Fibroblast of villous mesenchyme (primary cell): Measurements from ENCODE around the gene COX4I1. TPM values are rescaled to one million over a fixed set of nuclear protein-coding genes. Genes with fewer than 3 reads are reported as not detected.

Experiments used
- DNase-seq: peaks from one replicate; pipeline ENCODE4 v3.0.0-alpha.2; 2010; ENCODE audit warnings: low read depth
- H3K4me3 ChIP-seq: 2 replicates; pipeline ENCODE4 v1.5.1; 2011; ENCODE audit warnings: low read depth, mild to moderate bottlenecking, low read length
- CTCF ChIP-seq: IDR thresholded peaks from 2 replicates; pipeline ENCODE4 v1.5.1; 2012; ENCODE audit warnings: low read depth, mild to moderate bottlenecking, low read length; ENCODE audit not compliant: insufficient read depth
- total RNA-seq: library from RNA; depleted of rRNA; stranded (reverse); fragments of >200 nt; gene quantifications from 2 replicates; pipeline ENCODE4 v1.2.3, GENCODE V29; 2012

Gene COX4I1
- total RNA-seq, 1 donor = 258 TPM

GRCh38 chr16:85759136-85759535 lies 40.4 kb upstream of the COX4I1 start:
- TF ChIP-seq CTCF = no peak
- DNase-seq = no peak
- no peak overlapping the region for H3K4me3 ChIP-seq

GRCh38 chr16:85759631-85760419 lies 39.7 kb upstream of the COX4I1 start:
- no peak overlapping the region for H3K4me3 ChIP-seq
- peak; percentile 39 for TF ChIP-seq CTCF
- DNase-seq = no peak

GRCh38 chr16:85761861-85762260 lies 37.6 kb upstream of the COX4I1 start:
- DNase-seq = no peak
- TF ChIP-seq CTCF = no peak
- no peak overlapping the region for H3K4me3 ChIP-seq

GRCh38 chr16:85762970-85763369 lies 36.5 kb upstream of the COX4I1 start:
- TF ChIP-seq CTCF = no peak
- DNase-seq = no peak
- H3K4me3 ChIP-seq = no peak overlapping the region

GRCh38 chr16:85763616-85764015 lies 35.9 kb upstream of the COX4I1 start:
- DNase-seq = no peak
- TF ChIP-seq CTCF = no peak
- no peak overlapping the region for H3K4me3 ChIP-seq

GRCh38 chr16:85765211-85765610 lies 34.3 kb upstream of the COX4I1 start:
- H3K4me3 ChIP-seq = no peak overlapping the region
- TF ChIP-seq CTCF = no peak
- DNase-seq = no peak

- no peak overlapping the region for H3K4me3 ChIP-seq
- no peak for DNase-seq
- TF ChIP-seq CTCF = no peak
These were observed 33.7 kb upstream of the COX4I1 start for GRCh38 chr16:85765767-85766166.
